ENCODE measurements around the gene ITPRIP.

Gene ITPRIP

GRCh38 chr10:104325436-104326435 is 12.5 kb downstream of the ITPRIP start:
- DNase-seq (ENCODE audit: low spot score), result no peak

DNA sequence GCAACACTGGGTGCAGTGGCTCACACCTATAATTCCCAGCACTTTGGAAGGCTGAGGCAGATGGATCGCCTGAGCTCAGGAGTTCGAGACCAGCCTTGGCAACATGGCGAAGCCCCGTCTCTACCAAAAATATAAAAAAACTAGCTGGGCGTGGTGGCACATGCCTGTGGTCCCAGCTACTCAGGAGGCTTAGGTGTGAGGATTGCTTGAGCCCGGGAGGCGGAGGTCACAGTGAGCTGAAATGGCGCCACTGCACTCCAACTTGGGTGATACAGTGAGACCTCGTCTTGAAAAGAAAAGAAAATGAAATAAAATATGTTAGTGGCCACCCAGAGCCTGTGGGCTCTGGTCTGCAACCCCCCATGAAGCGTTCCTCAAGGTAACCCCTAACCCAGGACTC is 13.3 kb downstream of the ITPRIP start:
- DNase-seq (ENCODE audit: low spot score), result no peak

DNA sequence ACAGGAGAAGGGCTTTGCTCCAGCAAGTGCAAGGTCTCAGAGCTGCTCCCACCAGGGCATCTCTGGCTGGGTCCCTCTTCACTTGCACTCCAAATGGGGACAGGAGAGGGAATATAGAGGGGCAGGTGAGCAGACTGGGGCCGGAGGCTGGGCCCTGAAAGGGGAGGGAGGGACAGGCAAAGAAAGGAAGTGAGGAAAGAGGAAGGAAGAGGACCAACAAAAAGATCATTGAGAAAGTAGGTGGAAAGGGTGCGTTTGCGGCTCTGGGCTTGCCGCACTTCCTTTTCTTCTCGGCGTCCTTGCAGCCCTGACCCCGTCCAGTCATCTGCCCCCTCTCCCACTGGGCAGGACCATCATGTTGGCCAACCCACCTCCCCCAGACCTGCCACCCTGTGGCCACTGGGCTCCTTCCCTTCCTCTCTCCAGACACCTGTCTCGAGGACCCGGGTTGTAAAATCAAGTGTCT is 14.0 kb downstream of the ITPRIP start:
- DNase-seq (ENCODE audit: low spot score), result no peak

DNA sequence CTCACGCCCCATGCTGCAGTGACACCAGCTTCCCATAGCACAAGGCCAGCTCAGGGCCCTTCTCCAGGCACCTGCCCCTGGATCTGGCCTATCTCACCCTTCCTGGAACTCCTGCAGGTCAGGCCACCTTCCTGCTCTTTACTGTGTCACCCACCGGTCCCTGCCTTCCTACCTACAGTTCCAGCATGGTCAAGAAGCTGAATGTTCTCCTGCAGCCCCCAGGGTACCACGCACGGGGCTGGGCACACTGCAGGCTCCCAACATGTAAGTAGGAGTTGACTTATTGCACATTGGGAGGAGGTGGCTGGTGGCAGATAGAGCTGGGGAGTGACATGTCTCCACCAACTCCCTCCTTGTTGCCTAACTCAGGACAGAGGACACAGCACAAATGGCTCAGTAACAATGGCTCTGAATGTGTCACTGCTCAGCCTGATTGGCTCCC is 14.5 kb downstream of the ITPRIP start:
- DNase-seq (ENCODE audit: low spot score), result no peak

- no peak for DNase-seq (ENCODE audit: low spot score)
Observed at GRCh38 chr10:104323085-104323484, 15.2 kb downstream of the ITPRIP start.

DNA sequence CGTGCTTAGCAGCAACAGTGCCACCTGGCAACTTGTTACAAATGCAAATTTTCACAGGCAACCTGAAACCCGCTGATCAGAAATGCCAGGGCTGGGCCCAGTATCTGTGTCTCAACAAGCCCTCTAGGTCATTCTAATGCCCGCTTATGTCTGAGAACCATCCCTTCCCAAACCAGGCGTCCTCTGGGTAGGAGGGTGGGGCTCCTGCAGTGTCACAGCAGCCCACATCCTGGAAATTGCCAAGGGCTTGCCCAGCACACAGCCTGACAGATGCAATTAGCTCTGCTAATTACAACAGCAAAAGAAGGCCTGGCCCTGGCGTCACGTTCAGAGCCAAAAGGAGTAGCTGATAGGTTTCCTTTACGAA is 15.9 kb downstream of the ITPRIP start:
- no peak for DNase-seq (ENCODE audit: low spot score)

GRCh38 chr10:104321725-104322415 is 16.4 kb downstream of the ITPRIP start:
- DNase-seq (ENCODE audit: low spot score), result no peak

GRCh38 chr10:104321226-104321625 is 17.0 kb downstream of the ITPRIP start:
- no peak for DNase-seq (ENCODE audit: low spot score)

- no peak for DNase-seq (ENCODE audit: low spot score)
Observed at GRCh38 chr10:104318810-104319741, 19.2 kb downstream of the ITPRIP start.

GRCh38 chr10:104318326-104318725 is 19.9 kb downstream of the ITPRIP start:
- no peak for DNase-seq (ENCODE audit: low spot score)

DNA sequence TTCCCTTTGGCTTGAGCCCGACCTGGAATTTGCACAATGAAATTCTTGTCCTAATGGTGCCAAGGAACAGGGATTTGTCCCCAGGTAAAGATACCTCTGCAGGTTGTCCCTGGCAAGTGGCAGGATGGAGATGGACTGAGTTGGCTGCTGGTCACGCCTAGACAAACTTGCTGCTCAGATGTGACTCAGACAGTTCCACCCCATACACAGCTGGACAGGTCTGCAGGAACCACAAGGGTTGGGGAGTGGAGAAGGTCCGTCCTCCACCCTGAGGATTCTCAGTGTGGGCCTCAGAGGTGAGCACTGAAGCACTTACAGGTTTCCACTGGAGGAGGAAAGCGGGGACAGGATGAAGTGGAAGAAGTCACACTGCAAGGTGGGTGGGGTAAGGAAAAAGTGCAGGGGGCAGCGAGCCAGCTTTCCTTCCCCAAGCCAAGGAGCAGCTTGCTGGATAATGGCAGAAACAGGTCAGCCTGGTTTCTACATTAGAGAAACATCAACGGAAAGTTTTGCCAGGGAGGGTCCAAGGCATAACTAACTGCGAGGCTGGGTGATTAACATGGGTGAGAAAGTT is 20.5 kb downstream of the ITPRIP start:
- no peak for DNase-seq (ENCODE audit: low spot score)

DNA sequence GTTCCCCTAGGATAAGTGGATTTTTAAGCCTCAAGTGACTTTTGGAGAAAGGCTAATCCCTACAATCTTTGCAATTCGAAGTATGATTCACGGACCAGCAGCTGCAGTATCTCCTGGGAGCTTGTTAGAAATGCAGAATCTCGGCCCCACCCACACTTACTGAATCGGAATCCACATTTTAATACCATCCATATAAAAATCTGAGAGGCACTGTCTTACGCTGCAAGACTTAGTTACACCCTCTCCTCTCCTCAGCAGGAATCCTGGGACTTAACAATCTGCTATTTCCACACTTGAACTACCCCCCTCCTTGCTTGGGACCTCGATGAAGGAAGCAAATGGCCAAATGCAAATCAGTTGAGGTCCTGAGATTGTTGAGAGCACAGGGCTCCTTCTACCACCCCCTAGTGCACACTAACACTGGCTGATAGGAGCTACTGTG is 21.0 kb downstream of the ITPRIP start:
- DNase-seq (ENCODE audit: low spot score), result peak; percentile 76

- no peak for DNase-seq (ENCODE audit: low spot score)
Observed at GRCh38 chr10:104316321-104317099, 21.8 kb downstream of the ITPRIP start.

DNA sequence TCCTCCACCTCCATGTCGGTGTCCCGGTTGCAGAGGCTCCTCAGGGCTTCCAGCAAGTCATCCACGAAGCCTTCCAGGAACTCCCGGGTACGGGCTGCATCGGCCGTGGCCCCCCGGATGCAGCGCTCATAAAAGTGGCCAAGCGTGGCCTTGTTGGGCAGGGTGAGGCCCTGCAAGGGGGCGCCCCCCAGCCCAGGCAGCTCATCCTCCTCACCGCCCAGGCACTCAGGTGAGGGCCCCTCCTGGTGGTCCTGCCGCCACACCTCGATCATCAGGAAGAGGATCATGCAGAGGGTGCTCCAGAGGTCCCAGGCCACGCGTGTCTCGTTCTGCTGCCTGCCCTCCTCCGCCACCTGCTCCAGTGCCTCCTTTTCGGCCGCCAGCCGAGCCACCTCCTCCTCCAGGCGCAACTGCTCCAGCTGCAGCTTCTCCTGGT is 22.8 kb downstream of the ITPRIP start:
- DNase-seq (ENCODE audit: low spot score), result no peak

DNA sequence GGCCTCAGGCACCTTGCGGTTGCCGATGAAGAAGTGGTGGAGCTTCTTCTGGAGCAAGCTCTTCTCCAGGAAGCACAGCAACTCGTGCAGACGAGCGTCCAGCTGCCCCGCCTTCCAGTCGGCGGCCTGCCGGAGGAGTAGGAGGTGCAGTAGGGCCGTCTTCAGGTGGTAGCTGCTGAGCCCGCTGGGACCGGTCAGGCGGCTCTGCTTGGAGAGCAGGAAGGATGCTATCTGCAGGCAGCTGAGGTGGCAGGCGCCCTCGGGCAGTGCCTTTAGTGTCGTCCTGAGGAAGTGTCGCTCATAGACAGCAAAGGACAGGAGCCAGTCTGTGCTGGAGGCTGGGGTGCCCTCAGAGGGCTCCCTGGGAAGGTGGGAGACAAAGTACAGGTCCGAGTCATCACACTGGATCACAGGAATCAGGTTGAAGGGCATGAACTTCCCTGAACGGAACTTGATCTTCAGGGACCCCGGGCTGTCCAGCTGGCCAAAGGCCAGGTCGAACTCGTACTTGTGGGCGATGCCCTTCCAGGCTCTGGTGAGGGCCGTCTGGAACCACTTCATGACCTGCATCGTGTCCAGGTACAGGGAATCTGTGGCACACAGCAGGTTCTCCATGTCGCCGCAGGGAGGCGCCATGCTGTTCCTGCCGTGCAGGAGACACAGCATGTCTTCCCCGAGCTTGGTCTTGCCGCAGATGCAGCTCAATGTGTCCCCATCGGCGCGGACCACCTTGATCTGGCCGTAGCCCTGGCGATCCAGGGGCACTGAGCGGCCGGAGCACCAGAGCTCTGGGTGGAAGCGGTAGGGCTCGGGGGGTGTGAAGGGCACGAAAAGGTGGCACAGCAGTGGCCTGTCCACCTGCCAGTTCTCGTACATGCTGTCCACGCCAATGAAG is 23.4 kb downstream of the ITPRIP start:
- no peak for DNase-seq (ENCODE audit: low spot score)

- no peak for DNase-seq (ENCODE audit: low spot score)
Observed at GRCh38 chr10:104311184-104311720, 27.0 kb downstream of the ITPRIP start.

- DNase-seq (ENCODE audit: low spot score), result peak; percentile 82
Observed at GRCh38 chr10:104309980-104310978, 28.0 kb downstream of the ITPRIP start.

DNA sequence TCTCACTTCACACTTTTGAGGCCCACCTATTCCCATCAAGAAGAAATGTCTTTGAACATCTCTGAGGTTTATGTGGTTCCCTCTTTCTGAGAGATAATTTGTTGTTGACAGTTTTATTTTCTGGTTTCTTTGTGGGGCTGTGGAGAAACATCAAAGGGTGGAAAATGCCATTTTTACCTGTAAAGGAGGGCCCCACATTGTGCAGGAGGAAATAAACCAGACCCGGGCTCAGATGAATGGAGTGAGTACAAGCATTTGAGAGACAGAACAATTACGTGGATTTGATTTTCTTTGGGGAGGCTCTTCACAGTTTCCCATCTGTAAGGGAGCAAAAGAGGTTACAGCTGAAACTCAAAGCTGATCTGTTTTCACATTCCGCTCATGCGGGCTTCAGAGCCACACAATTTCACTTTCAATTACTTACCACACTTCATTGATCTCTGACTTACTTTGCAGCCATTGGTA is 29.8 kb downstream of the ITPRIP start:
- no peak for DNase-seq (ENCODE audit: low spot score)
